ENCODE results near the gene SLC26A1.

- no peak for TF ChIP-seq CTCF (conservative IDR thresholded peaks at IDR 0.05)
- no peak for TF ChIP-seq EZH2 (IDR thresholded peaks at IDR 0.05; ENCODE audit: low read depth)
Observed at GRCh38 chr4:970046-970745, 23.0 kb downstream of the SLC26A1 start.
